Tibial artery (tissue), 4 donors: Measurements from ENCODE around the gene THSD4.

Source experiments
- DNase-seq, 2 donors: peaks; one replicate each; pipeline ENCODE4 v3.0.0-alpha.2; 2019
- H3K27ac ChIP-seq, 2 donors: fragments of 200-600 bp; sonication (generic) in 1 of 2; 1 replicate in 1 of 2; 2 replicates in 1 of 2; pipeline ENCODE4 v1.5.1; 2018 to 2019; ENCODE audit warnings: mild to moderate bottlenecking in 1 of 2
- H3K27me3 ChIP-seq, 2 donors: fragments of 200-600 bp; sonication (generic) in 1 of 2; one replicate each; pipeline versions ENCODE4 v1.5.1 to v1.6.0; 2016 to 2019
- H3K36me3 ChIP-seq, 3 donors: fragments of 200-600 bp; sonication (generic) in 2 of 3; one replicate each; pipeline ENCODE4 v1.5.1; 2016 to 2019; ENCODE audit warnings: mild to moderate bottlenecking in 2 of 3
- H3K4me1 ChIP-seq, 4 donors: fragments of 200-600 bp; sonication (generic) in 2 of 4; 1 replicate in 3 of 4; 2 replicates in 1 of 4; pipeline ENCODE4 v1.5.1; 2016 to 2019
- H3K4me3 ChIP-seq, 2 donors: fragments of 200-600 bp; sonication (generic) in 1 of 2; 1 replicate in 1 of 2; 2 replicates in 1 of 2; pipeline ENCODE4 v1.5.1; 2018 to 2019; ENCODE audit warnings: mild to moderate bottlenecking in 2 of 2
- H3K9me3 ChIP-seq, 3 donors: fragments of 200-600 bp; sonication (generic) in 1 of 3; one replicate each; pipeline ENCODE4 v1.5.1; 2016 to 2019
- intact Hi-C: fragments of 100-400 bp; cut with DNase I; formaldehyde crosslinking; loops from one replicate; pipeline ENCODE4 v1.15.0; 2023; ENCODE audit warnings: low total_unique reads
- TF ChIP-seq, protein P1 (sequence below), 2 experiments: fragments of 200-600 bp in 1 of 2; fragments of 450-650 bp in 1 of 2; IDR thresholded peaks; one replicate each; pipeline ENCODE4 v1.5.1; 2017 to 2019; ENCODE audit warnings: antibody characterized with exemption in 2 of 2, mild to moderate bottlenecking in 1 of 2, moderate library complexity in 1 of 2

Gene THSD4

DNA sequence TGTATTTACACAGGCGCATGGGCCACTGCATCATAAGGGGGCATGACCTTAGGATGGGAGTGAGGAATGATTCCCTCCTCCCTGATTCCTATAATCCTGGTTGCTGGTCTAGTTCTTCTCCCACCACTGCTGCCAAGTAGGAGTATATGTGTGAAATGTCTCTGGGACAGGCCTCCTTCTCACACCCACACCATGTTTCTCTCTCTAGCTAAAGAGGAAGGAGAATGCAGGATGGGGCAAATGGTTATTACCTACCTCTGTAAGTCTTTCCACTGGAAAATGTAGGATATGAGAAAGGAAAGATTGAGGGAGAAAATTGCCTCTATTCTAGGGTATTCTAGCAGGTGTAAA lies 159.2 kb downstream of the THSD4 start:
- peak overlapping the region; percentile 20 to 36 for H3K27ac ChIP-seq
- no peak for DNase-seq

DNA sequence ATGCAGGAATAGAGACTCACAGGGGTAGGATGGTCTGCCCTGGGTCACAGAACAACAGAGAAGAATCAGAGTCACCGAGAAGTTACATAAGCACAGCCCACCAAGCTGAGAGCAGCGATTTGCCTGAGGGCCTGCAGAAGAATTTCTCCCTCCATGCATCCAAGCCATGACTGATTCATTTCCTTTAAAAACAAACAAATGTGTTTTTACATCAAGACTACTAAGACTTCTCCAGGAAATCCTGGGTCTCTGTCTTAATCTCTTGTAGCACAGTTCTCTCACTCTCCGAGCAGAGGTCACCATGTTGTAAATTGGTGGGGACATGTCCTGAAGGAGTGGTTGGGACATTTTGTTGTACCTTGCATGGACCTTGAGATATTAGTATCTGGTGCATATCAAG lies 159.8 kb downstream of the THSD4 start:
- Histone ChIP-seq H3K4me3 (no peak overlapping the region), H3K9me3 (no peaks in the 10 kb centered on the region), H3K36me3 (no peaks in the 10 kb centered on the region), H3K27me3 (no peaks in the 10 kb centered on the region), H3K27ac (peak overlapping the region; percentile 20 to 36), H3K4me1 (peaks cover 0 to 38% (median 24%) of the 10 kb centered on the region in 4 donors)
- no peak for DNase-seq
- TF ChIP-seq, protein P1, sequence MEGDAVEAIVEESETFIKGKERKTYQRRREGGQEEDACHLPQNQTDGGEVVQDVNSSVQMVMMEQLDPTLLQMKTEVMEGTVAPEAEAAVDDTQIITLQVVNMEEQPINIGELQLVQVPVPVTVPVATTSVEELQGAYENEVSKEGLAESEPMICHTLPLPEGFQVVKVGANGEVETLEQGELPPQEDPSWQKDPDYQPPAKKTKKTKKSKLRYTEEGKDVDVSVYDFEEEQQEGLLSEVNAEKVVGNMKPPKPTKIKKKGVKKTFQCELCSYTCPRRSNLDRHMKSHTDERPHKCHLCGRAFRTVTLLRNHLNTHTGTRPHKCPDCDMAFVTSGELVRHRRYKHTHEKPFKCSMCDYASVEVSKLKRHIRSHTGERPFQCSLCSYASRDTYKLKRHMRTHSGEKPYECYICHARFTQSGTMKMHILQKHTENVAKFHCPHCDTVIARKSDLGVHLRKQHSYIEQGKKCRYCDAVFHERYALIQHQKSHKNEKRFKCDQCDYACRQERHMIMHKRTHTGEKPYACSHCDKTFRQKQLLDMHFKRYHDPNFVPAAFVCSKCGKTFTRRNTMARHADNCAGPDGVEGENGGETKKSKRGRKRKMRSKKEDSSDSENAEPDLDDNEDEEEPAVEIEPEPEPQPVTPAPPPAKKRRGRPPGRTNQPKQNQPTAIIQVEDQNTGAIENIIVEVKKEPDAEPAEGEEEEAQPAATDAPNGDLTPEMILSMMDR (IDR thresholded peaks at IDR 0.05): no peak
- intact Hi-C loops: loop anchor here (10.0 kb wide), 1 partner anchor 60 kb away; no protein-coding TSS in a partner anchor

More for the DNA sequence above, 159.2 kb downstream of the THSD4 start:
- Histone ChIP-seq H3K4me1 (peaks cover 0 to 31% (median 17%) of the 10 kb centered on the region in 4 donors), H3K27me3 (no peaks in the 10 kb centered on the region), H3K9me3 (no peaks in the 10 kb centered on the region), H3K36me3 (no peaks in the 10 kb centered on the region), H3K4me3 (no peak overlapping the region)
- intact Hi-C loops: loop anchor here (10.0 kb wide), 1 partner anchor 60 kb away; no protein-coding TSS in a partner anchor
- TF ChIP-seq, protein P1 (IDR thresholded peaks at IDR 0.05): no peak

DNA sequence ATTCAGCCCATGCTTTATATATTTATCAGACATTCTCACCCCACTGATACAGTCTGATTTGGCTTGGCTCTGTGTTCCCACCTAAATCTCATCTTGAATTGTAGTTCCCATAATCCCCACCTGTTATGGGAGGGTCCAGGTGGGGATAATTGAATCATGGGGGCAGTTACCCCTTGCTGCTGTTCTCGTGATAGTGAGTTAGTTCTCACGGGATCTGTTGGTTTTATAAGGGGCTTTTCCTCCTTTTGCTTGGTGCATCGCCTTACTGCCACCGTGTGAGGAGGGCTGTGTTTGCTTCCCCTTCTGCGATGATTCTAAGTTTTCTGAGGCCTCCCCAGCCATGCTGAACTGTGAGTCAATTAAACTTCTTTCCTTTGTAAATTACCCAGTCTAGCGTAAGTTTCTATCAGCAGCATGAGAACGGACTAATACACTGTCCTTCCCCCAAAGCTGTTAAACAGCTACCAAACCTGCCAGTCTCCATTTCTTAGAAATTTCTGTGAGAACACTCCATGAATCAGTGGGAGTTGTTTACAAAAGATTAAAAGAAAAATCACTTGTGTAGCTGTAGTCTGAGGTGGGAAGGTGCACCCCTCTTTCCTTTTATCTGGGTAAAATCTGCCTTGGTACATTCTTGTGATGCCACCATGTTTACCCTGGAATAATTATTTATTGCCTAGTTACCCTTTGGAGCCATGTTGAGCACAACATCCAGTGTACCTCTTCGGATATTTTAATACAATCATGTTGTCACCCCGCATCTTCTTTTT lies 160.5 kb downstream of the THSD4 start:
- intact Hi-C loops: loop anchor here (10.0 kb wide), 1 partner anchor 59 kb away; no protein-coding TSS in a partner anchor
- DNase-seq: no peak

DNA sequence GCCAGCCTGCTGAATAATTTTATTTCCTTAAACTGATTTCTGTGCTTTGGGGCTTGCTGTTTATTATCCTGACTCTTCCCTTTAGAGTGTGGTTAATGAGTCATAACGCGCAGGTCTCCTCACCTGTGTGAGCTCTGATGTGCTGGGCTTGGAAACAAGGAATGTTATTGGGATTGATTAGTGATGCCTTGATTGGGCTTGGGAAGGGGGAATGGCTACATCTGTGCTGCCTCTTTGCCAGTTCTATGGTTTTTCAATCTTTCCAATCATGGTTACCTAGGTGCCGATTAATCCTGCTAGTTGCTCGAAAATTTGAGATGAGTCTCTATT lies 161.0 kb downstream of the THSD4 start:
- Histone ChIP-seq H3K9me3 (no peaks in the 10 kb centered on the region), H3K4me3 (no peak overlapping the region), H3K4me1 (peaks cover 0 to 50% (median 32%) of the 10 kb centered on the region in 4 donors), H3K36me3 (no peaks in the 10 kb centered on the region), H3K27ac (no peak overlapping the region), H3K27me3 (no peaks in the 10 kb centered on the region)
- no peak for DNase-seq
- TF ChIP-seq, protein P1 (IDR thresholded peaks at IDR 0.05): no peak
- intact Hi-C loops: loop anchor here (10.0 kb wide), 1 partner anchor 58 kb away; no protein-coding TSS in a partner anchor

More for the DNA sequence above, 160.5 kb downstream of the THSD4 start:
- H3K4me1 ChIP-seq: peaks cover 0 to 44% (median 29%) of the 10 kb centered on the region in 4 donors
- no peaks in the 10 kb centered on the region for H3K9me3 ChIP-seq
- no peaks in the 10 kb centered on the region for H3K36me3 ChIP-seq
- H3K27ac ChIP-seq: peak overlapping the region in 1 of 2 donors; percentile 20
- H3K27me3 ChIP-seq: no peaks in the 10 kb centered on the region
- no peak overlapping the region for H3K4me3 ChIP-seq
- TF ChIP-seq, protein P1 (IDR thresholded peaks at IDR 0.05): no peak

DNA sequence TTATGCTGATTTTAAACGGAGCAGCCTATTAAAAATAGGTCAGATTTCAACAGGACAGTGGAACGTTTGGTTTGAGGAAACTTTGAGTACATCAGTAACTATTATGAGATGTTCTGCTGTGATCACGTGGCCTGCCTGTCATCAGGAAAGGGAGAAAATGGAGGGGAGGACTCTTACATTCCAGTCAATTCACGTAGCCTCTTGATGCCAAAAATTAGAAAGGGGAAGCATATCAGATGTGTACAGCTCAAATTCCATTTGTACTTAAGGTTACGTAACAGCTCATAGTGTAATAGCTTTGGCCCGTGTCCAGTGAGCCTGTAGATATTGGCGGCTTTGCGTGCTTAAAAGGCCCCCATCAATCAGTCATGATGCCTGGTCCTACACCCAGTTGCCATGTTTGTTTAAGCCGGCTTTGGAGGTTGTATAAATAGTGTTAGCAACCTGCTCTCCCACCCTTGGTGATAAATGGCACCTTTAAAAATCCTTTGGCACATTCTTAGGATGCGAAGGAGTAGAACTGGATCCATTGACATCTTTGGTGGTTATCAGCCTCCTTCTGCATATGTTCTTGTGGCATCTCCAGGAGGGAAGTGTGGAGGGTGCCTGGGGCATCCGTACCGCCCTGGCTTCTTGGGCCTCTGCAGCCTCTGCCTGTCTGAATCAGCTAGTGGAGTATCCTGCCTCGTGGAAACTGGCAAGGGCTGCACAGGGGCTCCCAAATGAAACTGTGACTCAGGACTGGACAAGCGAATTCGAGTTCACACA lies 163.9 kb downstream of the THSD4 start:
- Histone ChIP-seq H3K4me1 (peaks cover 0 to 65% (median 38%) of the 10 kb centered on the region in 4 donors), H3K27me3 (no peaks in the 10 kb centered on the region), H3K36me3 (no peaks in the 10 kb centered on the region), H3K9me3 (no peaks in the 10 kb centered on the region), H3K27ac (peak overlapping the region; percentile 71 to 72), H3K4me3 (no peak overlapping the region)
- intact Hi-C loops: loop anchor here (10.0 kb wide), 1 partner anchor 56 kb away; no protein-coding TSS in a partner anchor
- TF ChIP-seq, protein P1 (IDR thresholded peaks at IDR 0.05): no peak
- DNase-seq: peak; percentile 78 to 81
